SH-SY5Y (cell line): ENCODE data around the gene RRP12.

Experiments used
- GATA2 ChIP-seq: IDR thresholded peaks from 2 replicates; pipeline ENCODE4 v1.6.1; 2011; ENCODE audit warnings: mild to moderate bottlenecking, low read depth, low read length
- GATA3 ChIP-seq: IDR thresholded peaks from 2 replicates; pipeline ENCODE4 v1.6.1; 2011; ENCODE audit warnings: low read depth, mild to moderate bottlenecking, low read length, moderate library complexity

DNA sequence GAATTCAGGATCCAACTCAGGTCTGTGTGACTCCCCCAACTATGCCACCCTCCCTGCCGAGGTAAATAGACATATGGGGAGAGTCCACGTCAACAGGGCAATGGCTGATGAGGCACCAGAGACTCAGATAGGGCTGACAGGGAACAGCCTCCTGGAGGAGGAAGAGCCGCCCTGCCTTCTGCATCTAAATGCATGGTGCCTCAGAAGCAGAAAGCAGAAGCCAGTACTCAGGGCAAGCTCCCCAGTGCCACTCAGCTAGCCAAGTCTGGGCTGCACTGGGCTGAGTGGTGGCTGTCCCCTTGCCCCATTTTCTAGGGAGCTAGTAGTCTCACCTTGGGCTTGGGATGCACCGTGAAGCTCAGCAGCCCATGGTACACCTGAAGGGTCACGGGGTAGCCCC is 11.0 kb downstream of the RRP12 start:
- TF ChIP-seq GATA2 = no peak
- TF ChIP-seq GATA3 = no peak
